Cerebellar nuclear complex (tissue), 1 donor: Measurements from ENCODE around the gene ZNF527.
"Not testable (repeated sequence)": the region's sequence is repeated elsewhere in the genome, so short reads cannot be mapped to it uniquely, and the experiment has no call there.

Experiments
- DNase-seq, 2 experiments: peaks; one replicate each; lab custom pipeline; 2025; lab: John Stamatoyannopoulos, UW

Gene ZNF527

GRCh38 chr19:37370880-37371661, at the start of gene ZNF527:
Gene ZNF527, plus strand, starts transcription at chr19:37371099. Its CDS starts 3,100 bp downstream, at chr19:37374199.
- DNase-seq: peak; percentile 89 to 92

GRCh38 chr19:37329686-37330085, 41.2 kb upstream of the ZNF527 start:
- DNase-seq: no peak

- DNase-seq: no peak
Measured at GRCh38 chr19:37332839-37333238, 38.1 kb upstream of the ZNF527 start.

- DNase-seq: no peak
Measured at GRCh38 chr19:37333457-37333856, 37.4 kb upstream of the ZNF527 start.

GRCh38 chr19:37334179-37335071, 36.5 kb upstream of the ZNF527 start:
- peak; percentile 40 to 91 for DNase-seq

GRCh38 chr19:37342753-37343152, 28.1 kb upstream of the ZNF527 start:
- no peak for DNase-seq

- peak in 1 of 2 experiments; percentile 10 for DNase-seq
Measured at GRCh38 chr19:37346091-37346490, 24.8 kb upstream of the ZNF527 start.

GRCh38 chr19:37348060-37348459, 22.8 kb upstream of the ZNF527 start:
- no peak for DNase-seq

GRCh38 chr19:37353968-37354367, 16.9 kb upstream of the ZNF527 start:
- no peak for DNase-seq

GRCh38 chr19:37355901-37356300, 15.0 kb upstream of the ZNF527 start:
- no peak for DNase-seq

- no peak for DNase-seq
Measured at GRCh38 chr19:37361994-37362393, 8.9 kb upstream of the ZNF527 start.

GRCh38 chr19:37362733-37363132, 8.2 kb upstream of the ZNF527 start:
- no peak for DNase-seq

GRCh38 chr19:37370386-37370879, 466 bp upstream of the ZNF527 start:
- not testable (repeated sequence) for DNase-seq

GRCh38 chr19:37389234-37389633, 18.3 kb downstream of the ZNF527 start:
- DNase-seq: no peak

GRCh38 chr19:37391399-37391798, 20.5 kb downstream of the ZNF527 start:
- not testable (repeated sequence) for DNase-seq

GRCh38 chr19:37401078-37401477, 30.2 kb downstream of the ZNF527 start:
- no peak for DNase-seq

GRCh38 chr19:37403403-37403802, 32.5 kb downstream of the ZNF527 start:
- DNase-seq: no peak

GRCh38 chr19:37406140-37406846, 35.4 kb downstream of the ZNF527 start:
- not testable (repeated sequence) for DNase-seq

GRCh38 chr19:37412700-37413099, 41.8 kb downstream of the ZNF527 start:
- no peak for DNase-seq

- no peak for DNase-seq
Measured at GRCh38 chr19:37413313-37414084, 42.6 kb downstream of the ZNF527 start.
